WTC11 (cell line): ENCODE measurements around the gene GPC2. TPM values are rescaled to one million over a fixed set of nuclear protein-coding genes. Genes with fewer than 3 reads are reported as not detected.

Experiments used
- ATAC-seq: fragments of 200-7000 bp; cut with Tn5 transposase; 2 replicates; pipeline ENCODE4 v1.10.0; 2021; ENCODE audit warnings: mild to moderate bottlenecking, moderate library complexity
- CTCF ChIA-PET: fragments of 300-600 bp; sonication (Branson Sonifier 250); formaldehyde crosslinking; loops from one replicate; lab custom pipeline; 2021; ENCODE audit warnings: antibody characterized with exemption; lab: Charles Lee
- POLR2A ChIA-PET: fragments of 350-600 bp; sonication (Branson Sonifier 250); formaldehyde crosslinking; loops from one replicate; lab custom pipeline; 2021; ENCODE audit warnings: antibody characterized with exemption; lab: Charles Lee
- DNase-seq: peaks from one replicate; pipeline ENCODE4 v3.0.0; 2021; ENCODE audit warnings: low spot score
- H3K27ac Mint-ChIP-seq: 2 replicates; pipeline ENCODE4 v1.8.0; 2021; ENCODE audit warnings: mixed read lengths
- H3K27me3 Mint-ChIP-seq: 2 replicates; pipeline ENCODE4 v1.8.0; 2021; ENCODE audit warnings: low read depth, mild to moderate bottlenecking, moderate library complexity, mixed read lengths
- H3K36me3 Mint-ChIP-seq: 2 replicates; pipeline ENCODE4 v1.8.0; 2021; ENCODE audit warnings: mixed read lengths
- H3K4me1 Mint-ChIP-seq: 2 replicates; pipeline ENCODE4 v1.8.0; 2022; ENCODE audit warnings: mixed read lengths
- H3K4me3 Mint-ChIP-seq: 2 replicates; pipeline ENCODE4 v1.8.0; 2021; ENCODE audit warnings: mild to moderate bottlenecking, moderate library complexity, mixed read lengths
- H3K9me3 Mint-ChIP-seq: 2 replicates; pipeline ENCODE4 v1.8.0; 2021; ENCODE audit warnings: mixed read lengths
- CBFB ChIP-seq: sonication (generic); formaldehyde crosslinking; IDR thresholded peaks from 2 replicates; pipeline ENCODE4 v1.8.1; 2022; ENCODE audit warnings: mild to moderate bottlenecking, low read depth, missing genetic modification reagents
- E2F5 ChIP-seq: sonication (generic); formaldehyde crosslinking; IDR thresholded peaks from 2 replicates; pipeline ENCODE4 v1.8.1; 2022; ENCODE audit warnings: mild to moderate bottlenecking, moderate library complexity, missing genetic modification reagents
- FOXP1 ChIP-seq: sonication (generic); formaldehyde crosslinking; IDR thresholded peaks from 2 replicates; pipeline ENCODE4 v1.8.0; 2022; ENCODE audit warnings: missing genetic modification reagents, mild to moderate bottlenecking, moderate library complexity, borderline replicate concordance
- KAT7 ChIP-seq: sonication (generic); formaldehyde crosslinking; IDR thresholded peaks from 2 replicates; pipeline ENCODE4 v1.8.1; 2023; ENCODE audit warnings: missing genetic modification reagents, mild to moderate bottlenecking, borderline replicate concordance
- MXD4 ChIP-seq: fragments of 250-450 bp; sonication (Bioruptor Pico); IDR thresholded peaks from 2 replicates; pipeline ENCODE4 v1.8.0; 2021; ENCODE audit warnings: mild to moderate bottlenecking, moderate library complexity, borderline replicate concordance
- MYBL2 ChIP-seq: sonication (generic); formaldehyde crosslinking; IDR thresholded peaks from 2 replicates; pipeline ENCODE4 v1.8.1; 2023; ENCODE audit warnings: mild to moderate bottlenecking, moderate library complexity, missing genetic modification reagents
- NR1H2 ChIP-seq: sonication (generic); formaldehyde crosslinking; IDR thresholded peaks from 2 replicates; pipeline ENCODE4 v1.9.0; 2021; ENCODE audit warnings: mild to moderate bottlenecking, moderate library complexity, missing genetic modification reagents
- NR3C1 ChIP-seq: sonication (generic); formaldehyde crosslinking; conservative IDR thresholded peaks from 2 replicates; pipeline ENCODE4 v1.8.1; 2023; ENCODE audit warnings: low read depth, mild to moderate bottlenecking, missing genetic modification reagents
- RELA ChIP-seq: sonication (generic); formaldehyde crosslinking; IDR thresholded peaks from 2 replicates; pipeline ENCODE4 v1.8.1; 2022; ENCODE audit warnings: missing genetic modification reagents, mild to moderate bottlenecking, borderline replicate concordance
- SMAD3 ChIP-seq: sonication (generic); formaldehyde crosslinking; IDR thresholded peaks from 2 replicates; pipeline ENCODE4 v1.8.0; 2022; ENCODE audit warnings: missing genetic modification reagents, mild to moderate bottlenecking, borderline replicate concordance
- SMAD4 ChIP-seq: sonication (generic); formaldehyde crosslinking; IDR thresholded peaks from 2 replicates; pipeline ENCODE4 v1.8.0; 2022; ENCODE audit warnings: mild to moderate bottlenecking, missing genetic modification reagents
- ZNF219 ChIP-seq: sonication (generic); formaldehyde crosslinking; IDR thresholded peaks from 2 replicates; pipeline ENCODE4 v1.8.0; 2023; ENCODE audit warnings: missing genetic modification reagents, mild to moderate bottlenecking, borderline replicate concordance
- ZNF416 ChIP-seq: fragments of 250-450 bp; sonication (Bioruptor Pico); IDR thresholded peaks from 2 replicates; pipeline ENCODE4 v1.9.0; 2021; ENCODE audit warnings: mild to moderate bottlenecking, inconsistent platforms
- ZNF423 ChIP-seq: fragments of 250-450 bp; sonication (Bioruptor Pico); IDR thresholded peaks from 2 replicates; pipeline ENCODE4 v2.1.2; 2022; ENCODE audit warnings: mild to moderate bottlenecking, moderate library complexity
- total RNA-seq: library from RNA; stranded (reverse); gene quantifications from 3 replicates; pipeline ENCODE4 v1.2.3, GENCODE V29; 2021
- TF ChIP-seq, protein P1 (sequence below): fragments of 250-450 bp; sonication (Bioruptor Pico); IDR thresholded peaks from 2 replicates; pipeline ENCODE4 v1.9.0; 2021; ENCODE audit warnings: mild to moderate bottlenecking, borderline replicate concordance
- TF ChIP-seq, protein P2 (sequence below): sonication (generic); formaldehyde crosslinking; IDR thresholded peaks from 2 replicates; pipeline ENCODE4 v1.8.0; 2022; ENCODE audit warnings: missing genetic modification reagents
- TF ChIP-seq, protein P3 (sequence below): sonication (generic); formaldehyde crosslinking; IDR thresholded peaks from 2 replicates; pipeline ENCODE4 v1.8.1; 2023; ENCODE audit warnings: mild to moderate bottlenecking, moderate library complexity, missing genetic modification reagents
- TF ChIP-seq, protein P4 (sequence below): sonication (generic); formaldehyde crosslinking; IDR thresholded peaks from 2 replicates; pipeline ENCODE4 v1.8.1; 2023; ENCODE audit warnings: mild to moderate bottlenecking, missing genetic modification reagents, borderline replicate concordance

GPC2 gene
- total RNA-seq, 1 experiment from 2014 or later = 52.1 TPM

DNA sequence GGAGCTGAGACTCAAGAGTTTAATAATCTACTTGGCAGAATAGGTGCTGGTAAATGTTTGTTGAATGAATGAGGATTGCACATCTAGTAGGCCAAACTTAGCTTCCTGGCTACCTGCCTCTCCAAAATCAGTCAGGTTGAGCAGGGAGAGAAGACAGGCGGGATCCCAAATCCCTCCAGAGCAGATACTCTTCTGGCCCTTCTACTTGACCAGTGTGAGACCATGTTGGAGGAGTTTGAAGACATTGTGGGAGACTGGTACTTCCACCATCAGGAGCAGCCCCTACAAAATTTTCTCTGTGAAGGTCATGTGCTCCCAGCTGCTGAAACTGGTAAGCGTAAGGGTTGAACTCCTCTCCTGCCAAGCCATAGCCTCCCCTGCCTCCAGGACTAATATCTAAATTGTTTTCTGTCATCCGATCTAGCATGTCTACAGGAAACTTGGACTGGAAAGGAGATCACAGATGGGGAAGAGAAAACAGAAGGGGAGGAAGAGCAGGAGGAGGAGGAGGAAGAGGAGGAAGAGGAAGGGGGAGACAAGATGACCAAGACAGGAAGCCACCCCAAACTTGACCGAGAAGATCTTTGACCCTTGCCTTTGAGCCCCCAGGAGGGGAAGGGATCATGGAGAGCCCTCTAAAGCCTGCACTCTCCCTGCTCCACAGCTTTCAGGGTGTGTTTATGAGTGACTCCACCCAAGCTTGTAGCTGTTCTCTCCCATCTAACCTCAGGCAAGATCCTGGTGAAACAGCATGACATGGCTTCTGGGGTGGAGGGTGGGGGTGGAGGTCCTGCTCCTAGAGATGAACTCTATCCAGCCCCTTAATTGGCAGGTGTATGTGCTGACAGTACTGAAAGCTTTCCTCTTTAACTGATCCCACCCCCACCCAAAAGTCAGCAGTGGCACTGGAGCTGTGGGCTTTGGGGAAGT lies 52.6 kb downstream of the GPC2 start:
- Mint-ChIP-seq H3K4me1 (peaks cover 26% of the 10 kb centered on the region), H3K9me3 (no peaks in the 10 kb centered on the region), H3K27me3 (peaks cover 12% of the 10 kb centered on the region), H3K4me3 (no peak overlapping the region; the same call in 1 of the 2 replicates), H3K27ac (no peak overlapping the region), H3K36me3 (peaks cover 2% of the 10 kb centered on the region; the same call in 1 of the 2 replicates)
- POLR2A ChIA-PET = interaction anchor here (1.5 to 2.3 kb wide), 2 partner anchors 13 to 24 kb away, joined by 4 to 21 read pairs; partner anchors contain the start of genes AP4M1 and MCM7
- DNase-seq = no peak
- TF ChIP-seq NR3C1 (CRISPR knock-in tag) = no peak
- TF ChIP-seq MYBL2 (CRISPR knock-in tag) = no peak
- TF ChIP-seq NR1H2 (CRISPR knock-in tag) = no peak
- TF ChIP-seq, protein P1, sequence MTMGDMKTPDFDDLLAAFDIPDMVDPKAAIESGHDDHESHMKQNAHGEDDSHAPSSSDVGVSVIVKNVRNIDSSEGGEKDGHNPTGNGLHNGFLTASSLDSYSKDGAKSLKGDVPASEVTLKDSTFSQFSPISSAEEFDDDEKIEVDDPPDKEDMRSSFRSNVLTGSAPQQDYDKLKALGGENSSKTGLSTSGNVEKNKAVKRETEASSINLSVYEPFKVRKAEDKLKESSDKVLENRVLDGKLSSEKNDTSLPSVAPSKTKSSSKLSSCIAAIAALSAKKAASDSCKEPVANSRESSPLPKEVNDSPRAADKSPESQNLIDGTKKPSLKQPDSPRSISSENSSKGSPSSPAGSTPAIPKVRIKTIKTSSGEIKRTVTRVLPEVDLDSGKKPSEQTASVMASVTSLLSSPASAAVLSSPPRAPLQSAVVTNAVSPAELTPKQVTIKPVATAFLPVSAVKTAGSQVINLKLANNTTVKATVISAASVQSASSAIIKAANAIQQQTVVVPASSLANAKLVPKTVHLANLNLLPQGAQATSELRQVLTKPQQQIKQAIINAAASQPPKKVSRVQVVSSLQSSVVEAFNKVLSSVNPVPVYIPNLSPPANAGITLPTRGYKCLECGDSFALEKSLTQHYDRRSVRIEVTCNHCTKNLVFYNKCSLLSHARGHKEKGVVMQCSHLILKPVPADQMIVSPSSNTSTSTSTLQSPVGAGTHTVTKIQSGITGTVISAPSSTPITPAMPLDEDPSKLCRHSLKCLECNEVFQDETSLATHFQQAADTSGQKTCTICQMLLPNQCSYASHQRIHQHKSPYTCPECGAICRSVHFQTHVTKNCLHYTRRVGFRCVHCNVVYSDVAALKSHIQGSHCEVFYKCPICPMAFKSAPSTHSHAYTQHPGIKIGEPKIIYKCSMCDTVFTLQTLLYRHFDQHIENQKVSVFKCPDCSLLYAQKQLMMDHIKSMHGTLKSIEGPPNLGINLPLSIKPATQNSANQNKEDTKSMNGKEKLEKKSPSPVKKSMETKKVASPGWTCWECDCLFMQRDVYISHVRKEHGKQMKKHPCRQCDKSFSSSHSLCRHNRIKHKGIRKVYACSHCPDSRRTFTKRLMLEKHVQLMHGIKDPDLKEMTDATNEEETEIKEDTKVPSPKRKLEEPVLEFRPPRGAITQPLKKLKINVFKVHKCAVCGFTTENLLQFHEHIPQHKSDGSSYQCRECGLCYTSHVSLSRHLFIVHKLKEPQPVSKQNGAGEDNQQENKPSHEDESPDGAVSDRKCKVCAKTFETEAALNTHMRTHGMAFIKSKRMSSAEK (CRISPR knock-in tag) = no peak
- TF ChIP-seq, protein P2, sequence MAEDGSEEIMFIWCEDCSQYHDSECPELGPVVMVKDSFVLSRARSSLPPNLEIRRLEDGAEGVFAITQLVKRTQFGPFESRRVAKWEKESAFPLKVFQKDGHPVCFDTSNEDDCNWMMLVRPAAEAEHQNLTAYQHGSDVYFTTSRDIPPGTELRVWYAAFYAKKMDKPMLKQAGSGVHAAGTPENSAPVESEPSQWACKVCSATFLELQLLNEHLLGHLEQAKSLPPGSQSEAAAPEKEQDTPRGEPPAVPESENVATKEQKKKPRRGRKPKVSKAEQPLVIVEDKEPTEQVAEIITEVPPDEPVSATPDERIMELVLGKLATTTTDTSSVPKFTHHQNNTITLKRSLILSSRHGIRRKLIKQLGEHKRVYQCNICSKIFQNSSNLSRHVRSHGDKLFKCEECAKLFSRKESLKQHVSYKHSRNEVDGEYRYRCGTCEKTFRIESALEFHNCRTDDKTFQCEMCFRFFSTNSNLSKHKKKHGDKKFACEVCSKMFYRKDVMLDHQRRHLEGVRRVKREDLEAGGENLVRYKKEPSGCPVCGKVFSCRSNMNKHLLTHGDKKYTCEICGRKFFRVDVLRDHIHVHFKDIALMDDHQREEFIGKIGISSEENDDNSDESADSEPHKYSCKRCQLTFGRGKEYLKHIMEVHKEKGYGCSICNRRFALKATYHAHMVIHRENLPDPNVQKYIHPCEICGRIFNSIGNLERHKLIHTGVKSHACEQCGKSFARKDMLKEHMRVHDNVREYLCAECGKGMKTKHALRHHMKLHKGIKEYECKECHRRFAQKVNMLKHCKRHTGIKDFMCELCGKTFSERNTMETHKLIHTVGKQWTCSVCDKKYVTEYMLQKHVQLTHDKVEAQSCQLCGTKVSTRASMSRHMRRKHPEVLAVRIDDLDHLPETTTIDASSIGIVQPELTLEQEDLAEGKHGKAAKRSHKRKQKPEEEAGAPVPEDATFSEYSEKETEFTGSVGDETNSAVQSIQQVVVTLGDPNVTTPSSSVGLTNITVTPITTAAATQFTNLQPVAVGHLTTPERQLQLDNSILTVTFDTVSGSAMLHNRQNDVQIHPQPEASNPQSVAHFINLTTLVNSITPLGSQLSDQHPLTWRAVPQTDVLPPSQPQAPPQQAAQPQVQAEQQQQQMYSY (CRISPR knock-in tag) = no peak
- no peak for TF ChIP-seq CBFB
- TF ChIP-seq, protein P3, sequence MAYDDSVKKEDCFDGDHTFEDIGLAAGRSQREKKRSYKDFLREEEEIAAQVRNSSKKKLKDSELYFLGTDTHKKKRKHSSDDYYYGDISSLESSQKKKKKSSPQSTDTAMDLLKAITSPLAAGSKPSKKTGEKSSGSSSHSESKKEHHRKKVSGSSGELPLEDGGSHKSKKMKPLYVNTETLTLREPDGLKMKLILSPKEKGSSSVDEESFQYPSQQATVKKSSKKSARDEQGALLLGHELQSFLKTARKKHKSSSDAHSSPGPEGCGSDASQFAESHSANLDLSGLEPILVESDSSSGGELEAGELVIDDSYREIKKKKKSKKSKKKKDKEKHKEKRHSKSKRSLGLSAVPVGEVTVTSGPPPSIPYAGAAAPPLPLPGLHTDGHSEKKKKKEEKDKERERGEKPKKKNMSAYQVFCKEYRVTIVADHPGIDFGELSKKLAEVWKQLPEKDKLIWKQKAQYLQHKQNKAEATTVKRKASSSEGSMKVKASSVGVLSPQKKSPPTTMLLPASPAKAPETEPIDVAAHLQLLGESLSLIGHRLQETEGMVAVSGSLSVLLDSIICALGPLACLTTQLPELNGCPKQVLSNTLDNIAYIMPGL = no peak
- no peak for TF ChIP-seq E2F5 (CRISPR knock-in tag)
- no peak for TF ChIP-seq MXD4 (CRISPR knock-in tag)
- no peak for TF ChIP-seq RELA
- TF ChIP-seq SMAD4 = no peak
- TF ChIP-seq ZNF219 (CRISPR knock-in tag) = no peak
- TF ChIP-seq FOXP1 (CRISPR knock-in tag) = no peak
- no peak for TF ChIP-seq ZNF423
- no peak for TF ChIP-seq ZNF416 (CRISPR knock-in tag)
- TF ChIP-seq SMAD3 (CRISPR knock-in tag) = no peak
- TF ChIP-seq, protein P4, sequence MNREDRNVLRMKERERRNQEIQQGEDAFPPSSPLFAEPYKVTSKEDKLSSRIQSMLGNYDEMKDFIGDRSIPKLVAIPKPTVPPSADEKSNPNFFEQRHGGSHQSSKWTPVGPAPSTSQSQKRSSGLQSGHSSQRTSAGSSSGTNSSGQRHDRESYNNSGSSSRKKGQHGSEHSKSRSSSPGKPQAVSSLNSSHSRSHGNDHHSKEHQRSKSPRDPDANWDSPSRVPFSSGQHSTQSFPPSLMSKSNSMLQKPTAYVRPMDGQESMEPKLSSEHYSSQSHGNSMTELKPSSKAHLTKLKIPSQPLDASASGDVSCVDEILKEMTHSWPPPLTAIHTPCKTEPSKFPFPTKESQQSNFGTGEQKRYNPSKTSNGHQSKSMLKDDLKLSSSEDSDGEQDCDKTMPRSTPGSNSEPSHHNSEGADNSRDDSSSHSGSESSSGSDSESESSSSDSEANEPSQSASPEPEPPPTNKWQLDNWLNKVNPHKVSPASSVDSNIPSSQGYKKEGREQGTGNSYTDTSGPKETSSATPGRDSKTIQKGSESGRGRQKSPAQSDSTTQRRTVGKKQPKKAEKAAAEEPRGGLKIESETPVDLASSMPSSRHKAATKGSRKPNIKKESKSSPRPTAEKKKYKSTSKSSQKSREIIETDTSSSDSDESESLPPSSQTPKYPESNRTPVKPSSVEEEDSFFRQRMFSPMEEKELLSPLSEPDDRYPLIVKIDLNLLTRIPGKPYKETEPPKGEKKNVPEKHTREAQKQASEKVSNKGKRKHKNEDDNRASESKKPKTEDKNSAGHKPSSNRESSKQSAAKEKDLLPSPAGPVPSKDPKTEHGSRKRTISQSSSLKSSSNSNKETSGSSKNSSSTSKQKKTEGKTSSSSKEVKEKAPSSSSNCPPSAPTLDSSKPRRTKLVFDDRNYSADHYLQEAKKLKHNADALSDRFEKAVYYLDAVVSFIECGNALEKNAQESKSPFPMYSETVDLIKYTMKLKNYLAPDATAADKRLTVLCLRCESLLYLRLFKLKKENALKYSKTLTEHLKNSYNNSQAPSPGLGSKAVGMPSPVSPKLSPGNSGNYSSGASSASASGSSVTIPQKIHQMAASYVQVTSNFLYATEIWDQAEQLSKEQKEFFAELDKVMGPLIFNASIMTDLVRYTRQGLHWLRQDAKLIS (CRISPR knock-in tag) = no peak
- TF ChIP-seq KAT7 (CRISPR knock-in tag) = no peak
- ATAC-seq = no peak
- CTCF ChIA-PET = interaction anchor here (2.1 kb wide), 1 partner anchor 23 kb away, joined by 5 read pairs; the partner anchor contains the start of gene AP4M1
